SW480 (cell line): ENCODE measurements around the gene UGGT2.
A peak's percentile ranks its signal among the peaks of the same experiment; 100 is the strongest.
"Not testable (repeated sequence)": the region's sequence is repeated elsewhere in the genome, so short reads cannot be mapped to it uniquely, and the experiment has no call there.

ENCODE experiments used
- DNase-seq: peaks from one replicate; pipeline ENCODE4 v3.0.0-alpha.2; 2016; ENCODE audit warnings: low spot score

The UGGT2 gene

DNA sequence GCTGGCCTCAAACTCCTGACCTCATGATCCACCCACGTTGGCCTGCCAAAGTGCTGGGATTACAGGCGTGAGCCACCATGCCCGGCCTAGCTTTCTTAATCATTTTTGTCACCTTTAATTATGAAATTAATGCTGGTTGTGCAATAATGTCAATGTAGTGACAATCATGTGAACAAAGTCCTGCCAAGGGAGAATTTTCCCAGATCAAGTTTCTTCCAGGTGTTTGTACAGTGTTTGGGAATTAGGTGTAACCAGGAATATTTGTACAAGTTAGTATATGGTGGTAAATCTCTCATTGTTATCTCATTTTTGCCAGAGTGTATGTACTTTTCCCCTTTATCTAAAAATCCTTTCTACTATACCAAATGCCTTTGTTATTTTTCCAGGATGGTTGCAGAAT, 171.1 kb downstream of the UGGT2 start:
- no peak for DNase-seq

DNA sequence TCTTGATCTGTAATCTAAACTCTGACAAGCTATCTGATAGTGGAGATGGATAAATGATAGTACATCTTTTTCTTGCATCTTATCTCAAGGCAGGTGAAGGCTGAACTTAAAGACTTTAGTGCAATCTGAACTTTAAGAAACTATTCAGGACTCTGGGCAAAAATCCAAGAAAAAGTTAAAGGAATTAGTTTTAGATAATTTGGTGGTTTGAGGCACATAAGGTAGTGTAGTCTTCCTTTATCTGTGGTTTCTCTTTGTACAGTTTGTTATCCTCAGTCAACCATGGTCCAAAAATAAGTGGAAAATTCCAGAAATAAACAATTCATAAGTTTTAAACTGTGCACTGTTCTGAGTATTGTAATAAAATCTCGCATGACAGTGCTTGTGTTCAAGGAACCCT, 172.9 kb downstream of the UGGT2 start:
- DNase-seq = no peak

DNA sequence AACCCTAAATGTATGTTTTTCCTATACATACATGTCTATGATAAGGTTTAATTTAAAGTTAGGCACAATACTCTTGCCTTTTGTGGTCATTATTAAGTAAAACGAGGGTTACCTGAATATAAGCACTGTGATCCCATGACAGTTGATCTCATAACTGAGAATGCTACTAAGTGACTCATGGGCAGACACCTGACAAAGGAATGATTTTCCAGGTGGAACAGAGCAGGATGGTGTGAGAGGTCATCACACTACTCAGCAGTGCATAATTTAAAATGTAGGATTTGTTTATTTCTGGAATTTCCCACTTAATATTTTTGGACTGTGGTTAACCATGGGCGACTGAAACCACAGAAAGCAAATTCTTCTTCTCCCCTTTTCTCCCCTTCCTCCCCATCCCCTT, 178.9 kb downstream of the UGGT2 start:
- DNase-seq = no peak

- no peak for DNase-seq
Observed at GRCh38 chr13:95870421-95870820, 182.8 kb downstream of the UGGT2 start.

GRCh38 chr13:95865080-95865615, 188.1 kb downstream of the UGGT2 start:
- no peak for DNase-seq

- DNase-seq = no peak
Observed at GRCh38 chr13:95862408-95862807, 190.8 kb downstream of the UGGT2 start.

- no peak for DNase-seq
Observed at GRCh38 chr13:95861296-95861695, 191.9 kb downstream of the UGGT2 start.

- no peak for DNase-seq
Observed at GRCh38 chr13:95858286-95859075, 194.7 kb downstream of the UGGT2 start.

GRCh38 chr13:95845656-95846055, 207.5 kb downstream of the UGGT2 start:
- DNase-seq = not testable (repeated sequence)

DNA sequence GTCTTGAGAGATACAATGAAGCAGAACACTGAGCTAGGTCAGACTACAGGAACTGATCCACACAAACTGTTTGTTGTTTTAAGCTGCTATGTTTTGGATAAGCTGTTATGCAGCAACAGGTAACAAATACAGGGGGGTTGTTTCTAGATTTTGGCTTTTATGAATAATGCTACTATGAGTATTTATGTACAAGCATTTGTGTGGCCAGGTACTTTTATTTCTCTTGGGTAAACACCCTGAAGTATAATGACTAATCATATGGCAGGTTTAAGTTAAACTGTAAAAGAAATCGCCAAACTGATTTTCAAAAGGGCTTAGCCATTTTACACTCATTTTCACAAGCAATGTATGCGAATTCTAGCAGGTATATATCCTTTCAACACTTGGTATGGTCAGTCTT, 210.3 kb downstream of the UGGT2 start:
- DNase-seq = no peak

DNA sequence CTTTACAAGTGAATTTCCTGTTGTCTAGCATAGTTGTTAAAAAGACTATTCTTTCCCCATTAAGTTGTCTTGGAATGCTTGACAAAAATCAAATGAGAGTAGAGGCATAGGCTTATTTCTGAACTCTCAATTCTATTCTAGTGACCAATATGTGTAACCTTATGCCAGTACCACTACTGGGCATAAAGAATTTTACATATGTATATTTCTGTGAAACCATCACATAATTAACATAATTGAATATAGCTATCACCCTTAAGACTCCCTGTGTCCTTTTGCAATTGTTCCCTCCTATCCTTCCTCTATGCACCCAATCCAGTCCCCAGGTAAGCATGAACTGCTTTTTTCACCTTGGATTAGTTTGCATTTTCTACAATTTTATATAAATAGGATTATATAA, 211.3 kb downstream of the UGGT2 start:
- no peak for DNase-seq

GRCh38 chr13:95834134-95834765, 219.0 kb downstream of the UGGT2 start:
- DNase-seq = peak; percentile 31

DNA sequence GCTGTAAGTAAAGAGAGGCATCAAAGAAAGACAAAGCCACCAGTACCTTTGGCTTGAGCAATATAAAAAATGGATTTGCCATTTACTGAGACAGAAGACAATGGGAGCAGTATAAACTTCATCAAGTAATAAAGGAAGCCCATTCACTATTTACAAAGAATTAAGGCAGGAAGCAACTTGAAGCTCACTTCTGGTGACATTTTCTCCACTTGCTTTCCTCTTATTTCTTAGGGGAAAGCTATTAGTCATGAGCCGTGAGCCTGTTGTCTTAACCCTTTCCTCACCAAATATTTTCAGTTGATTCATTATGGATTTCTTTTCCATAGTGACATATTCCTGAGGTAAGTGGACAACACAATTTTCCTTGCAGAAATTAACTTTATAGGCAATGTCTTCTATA, 219.5 kb downstream of the UGGT2 start:
- no peak for DNase-seq

- no peak for DNase-seq
Observed at GRCh38 chr13:95833126-95833525, 220.1 kb downstream of the UGGT2 start.

- DNase-seq = no peak
Observed at GRCh38 chr13:95822303-95822702, 230.9 kb downstream of the UGGT2 start.

DNA sequence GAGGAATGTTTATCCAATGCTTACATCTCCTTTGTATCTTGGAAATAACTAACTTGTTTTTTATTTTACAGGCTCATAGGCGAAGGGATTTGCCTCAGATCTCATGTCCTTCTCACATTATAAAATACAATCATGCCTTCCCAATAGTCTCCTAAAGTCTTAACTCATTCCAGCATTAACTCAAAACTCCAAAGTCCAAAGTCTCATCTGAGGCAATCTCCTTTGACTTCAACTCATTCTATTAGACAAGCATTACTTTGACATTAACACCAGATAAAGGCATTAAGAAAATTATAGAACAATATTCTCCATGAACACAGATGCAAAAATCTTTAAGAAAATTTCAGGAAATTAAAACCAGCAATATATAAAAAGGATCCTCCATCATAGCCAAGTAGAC, 238.7 kb downstream of the UGGT2 start:
- DNase-seq = no peak

GRCh38 chr13:95813139-95813538, 240.1 kb downstream of the UGGT2 start:
- DNase-seq = no peak

DNA sequence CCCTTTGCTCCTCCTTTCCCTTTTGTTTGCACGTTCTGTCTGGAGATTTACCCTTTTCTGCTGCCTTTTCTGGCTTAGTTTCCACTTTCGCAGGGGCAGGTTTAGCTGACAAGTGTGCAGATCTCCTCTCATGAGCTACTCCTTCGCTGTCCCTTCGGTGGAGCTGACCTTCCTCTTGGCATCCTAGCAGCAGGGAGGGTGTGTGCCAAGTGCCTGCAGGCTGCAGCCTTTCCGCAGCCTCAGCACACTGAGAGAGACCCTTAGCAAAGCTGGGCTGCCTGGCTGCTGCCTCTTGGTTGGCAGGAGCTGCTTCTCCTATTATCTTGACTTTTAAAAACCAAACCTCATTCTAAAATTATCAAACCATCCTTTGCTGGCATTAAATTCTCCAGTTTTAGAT, 243.8 kb downstream of the UGGT2 start:
- DNase-seq = no peak

DNA sequence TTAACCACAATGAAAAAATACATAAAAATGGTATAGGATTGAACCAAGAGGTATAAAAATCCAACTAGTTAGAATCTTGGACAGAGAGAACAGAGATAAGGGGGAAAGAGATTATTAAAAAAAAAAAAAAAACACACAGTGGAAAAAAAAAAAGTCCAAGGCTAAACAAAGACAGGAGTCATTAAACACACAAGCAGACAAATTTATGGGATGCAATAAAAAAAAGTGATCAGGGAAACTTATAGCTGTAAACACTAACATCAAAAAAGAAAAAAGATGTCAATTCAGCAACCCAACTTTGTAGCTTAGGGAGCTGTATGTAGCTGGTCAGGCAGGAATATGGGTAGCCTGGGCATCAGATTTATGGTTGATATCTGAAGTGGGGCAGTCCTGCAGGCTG, 247.3 kb downstream of the UGGT2 start:
- no peak for DNase-seq

- DNase-seq = no peak
Observed at GRCh38 chr13:95801825-95802224, 251.4 kb downstream of the UGGT2 start.

DNA sequence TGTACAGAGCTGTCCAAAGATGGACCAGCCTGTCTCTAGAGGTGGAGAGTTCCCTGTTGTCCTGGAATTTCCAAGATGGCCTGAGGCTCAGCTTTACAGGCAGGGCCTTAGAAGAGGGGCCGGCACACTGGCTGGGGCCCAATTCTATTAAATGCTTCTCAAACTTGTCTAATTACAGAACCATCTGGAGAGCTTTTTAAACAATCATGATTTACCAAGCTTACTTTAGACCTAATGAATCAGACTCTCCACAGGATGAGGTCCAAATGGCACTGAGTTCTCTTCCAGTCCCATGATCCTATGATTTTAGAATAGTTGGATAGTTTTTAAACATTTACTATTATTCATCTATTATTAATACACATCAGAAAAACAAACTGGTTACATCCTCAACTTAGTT, 252.8 kb downstream of the UGGT2 start:
- DNase-seq = no peak

DNA sequence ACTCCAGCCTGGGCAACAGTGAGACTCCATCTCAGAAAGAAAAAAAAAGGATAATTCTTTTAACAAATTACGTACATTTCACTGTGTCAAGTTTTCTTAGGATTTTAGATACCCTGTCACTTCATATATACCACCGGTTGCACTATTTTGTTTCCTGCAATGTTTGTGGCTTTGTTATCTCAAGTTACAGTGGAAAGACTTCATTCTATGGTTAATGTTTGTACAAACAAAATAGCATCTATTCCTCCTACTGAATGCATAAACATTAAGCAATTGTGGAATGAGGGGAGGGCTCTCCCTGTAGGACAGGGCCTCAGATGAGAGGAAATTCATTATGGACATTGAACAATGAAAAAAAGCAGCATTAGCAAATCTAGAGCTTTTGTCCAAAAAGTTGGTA, 256.2 kb downstream of the UGGT2 start:
- DNase-seq = no peak

DNA sequence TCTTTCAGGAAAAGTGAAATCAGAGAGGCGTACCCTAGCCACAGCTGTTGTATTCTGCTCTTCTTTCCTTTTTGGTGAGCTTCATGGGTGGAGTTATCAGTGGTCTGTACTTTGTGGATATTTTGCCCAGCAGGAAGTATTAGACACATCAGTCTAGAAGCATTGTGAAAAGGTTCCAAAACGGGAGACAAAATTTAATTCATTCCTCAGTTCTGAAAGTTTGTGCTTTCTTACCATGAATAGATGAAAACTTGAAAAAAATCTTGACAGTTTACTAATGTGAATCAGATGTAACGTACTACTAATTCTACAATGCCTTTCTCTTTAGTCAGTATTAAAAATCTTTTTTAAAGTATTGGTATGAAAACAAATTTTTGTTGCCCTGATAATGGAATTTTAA, 259.4 kb downstream of the UGGT2 start:
- no peak for DNase-seq
